Activated T-cell treated with anti-CD3 and anti-CD28 coated beads for 1 hour (primary cell): ENCODE results near the gene MAGI2.
A peak's percentile ranks its signal among the peaks of the same experiment; 100 is the strongest.
"Not testable (repeated sequence)": the region's sequence is repeated elsewhere in the genome, so short reads cannot be mapped to it uniquely, and the experiment has no call there.

ENCODE experiments used
- DNase-seq: peaks from one replicate; pipeline ENCODE4 v3.0.0-alpha.2; 2020; ENCODE audit warnings: low read depth

MAGI2 gene

GRCh38 chr7:78024591-78024990 is 1428.9 kb downstream of the MAGI2 start:
- DNase-seq, result no peak

GRCh38 chr7:78023191-78023590 is 1430.3 kb downstream of the MAGI2 start:
- no peak for DNase-seq

- DNase-seq, result no peak
Measured at GRCh38 chr7:78022165-78022564, 1431.3 kb downstream of the MAGI2 start.

GRCh38 chr7:78020874-78021249 is 1432.6 kb downstream of the MAGI2 start:
- DNase-seq, result no peak

- DNase-seq, result no peak
Measured at GRCh38 chr7:78020136-78020873, 1433.2 kb downstream of the MAGI2 start.

GRCh38 chr7:78019447-78020135 is 1433.9 kb downstream of the MAGI2 start:
- peak; percentile 29 for DNase-seq

- peak; percentile 4 for DNase-seq
Measured at GRCh38 chr7:78018641-78019446, 1434.6 kb downstream of the MAGI2 start.

- no peak for DNase-seq
Measured at GRCh38 chr7:78017591-78018100, 1435.8 kb downstream of the MAGI2 start.

- DNase-seq, result no peak
Measured at GRCh38 chr7:78015574-78016260, 1437.8 kb downstream of the MAGI2 start.

GRCh38 chr7:78014401-78014800 is 1439.1 kb downstream of the MAGI2 start:
- no peak for DNase-seq

- no peak for DNase-seq
Measured at GRCh38 chr7:78013386-78013785, 1440.1 kb downstream of the MAGI2 start.

- no peak for DNase-seq
Measured at GRCh38 chr7:78011642-78012041, 1441.8 kb downstream of the MAGI2 start.

- no peak for DNase-seq
Measured at GRCh38 chr7:78007231-78007630, 1446.2 kb downstream of the MAGI2 start.

GRCh38 chr7:78006063-78006755 is 1447.3 kb downstream of the MAGI2 start:
- no peak for DNase-seq

- no peak for DNase-seq
Measured at GRCh38 chr7:78002715-78003114, 1450.8 kb downstream of the MAGI2 start.

- DNase-seq, result no peak
Measured at GRCh38 chr7:78002021-78002420, 1451.4 kb downstream of the MAGI2 start.

GRCh38 chr7:77999168-77999567 is 1454.3 kb downstream of the MAGI2 start:
- DNase-seq, result not testable (repeated sequence)

- no peak for DNase-seq
Measured at GRCh38 chr7:77995717-77996116, 1457.8 kb downstream of the MAGI2 start.

- no peak for DNase-seq
Measured at GRCh38 chr7:77993838-77994237, 1459.6 kb downstream of the MAGI2 start.

- DNase-seq, result no peak
Measured at GRCh38 chr7:77991656-77992055, 1461.8 kb downstream of the MAGI2 start.

- DNase-seq, result no peak
Measured at GRCh38 chr7:77989981-77990566, 1463.4 kb downstream of the MAGI2 start.
